Breast epithelium (tissue), 3 donors: ENCODE results near the gene KLHL18.

Experiments used
- CTCF ChIP-seq, 3 donors: fragments of 450-650 bp; IDR thresholded peaks; one replicate each; pipeline ENCODE4 v1.5.1; 2016 to 2017; ENCODE audit warnings: antibody characterized with exemption in 3 of 3, mild to moderate bottlenecking in 3 of 3, moderate library complexity in 3 of 3
- POLR2A ChIP-seq: fragments of 450-650 bp; IDR thresholded peaks from one replicate; pipeline ENCODE4 v1.6.1; 2016; ENCODE audit warnings: antibody characterized with exemption, mild to moderate bottlenecking, moderate library complexity
- POLR2AphosphoS5 ChIP-seq, 3 donors: sonication (generic); formaldehyde crosslinking; IDR thresholded peaks; one replicate each; pipeline ENCODE4 v1.6.1; 2017; ENCODE audit warnings: antibody characterized with exemption in 3 of 3

- no peak for TF ChIP-seq CTCF (IDR thresholded peaks at IDR 0.05)
- TF ChIP-seq POLR2AphosphoS5 (IDR thresholded peaks at IDR 0.05) = no peak
- no peak for TF ChIP-seq POLR2A
Measured at GRCh38 chr3:47283591-47284364, 1.0 kb downstream of the KLHL18 start.
